Measurements from ENCODE around the gene FES.

- TF ChIP-seq, protein P1, sequence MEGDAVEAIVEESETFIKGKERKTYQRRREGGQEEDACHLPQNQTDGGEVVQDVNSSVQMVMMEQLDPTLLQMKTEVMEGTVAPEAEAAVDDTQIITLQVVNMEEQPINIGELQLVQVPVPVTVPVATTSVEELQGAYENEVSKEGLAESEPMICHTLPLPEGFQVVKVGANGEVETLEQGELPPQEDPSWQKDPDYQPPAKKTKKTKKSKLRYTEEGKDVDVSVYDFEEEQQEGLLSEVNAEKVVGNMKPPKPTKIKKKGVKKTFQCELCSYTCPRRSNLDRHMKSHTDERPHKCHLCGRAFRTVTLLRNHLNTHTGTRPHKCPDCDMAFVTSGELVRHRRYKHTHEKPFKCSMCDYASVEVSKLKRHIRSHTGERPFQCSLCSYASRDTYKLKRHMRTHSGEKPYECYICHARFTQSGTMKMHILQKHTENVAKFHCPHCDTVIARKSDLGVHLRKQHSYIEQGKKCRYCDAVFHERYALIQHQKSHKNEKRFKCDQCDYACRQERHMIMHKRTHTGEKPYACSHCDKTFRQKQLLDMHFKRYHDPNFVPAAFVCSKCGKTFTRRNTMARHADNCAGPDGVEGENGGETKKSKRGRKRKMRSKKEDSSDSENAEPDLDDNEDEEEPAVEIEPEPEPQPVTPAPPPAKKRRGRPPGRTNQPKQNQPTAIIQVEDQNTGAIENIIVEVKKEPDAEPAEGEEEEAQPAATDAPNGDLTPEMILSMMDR (IDR thresholded peaks at IDR 0.05) = no peak
- TF ChIP-seq POLR2A (IDR thresholded peaks at IDR 0.05) = no peak
Observed at GRCh38 chr15:90890839-90891238, 6.5 kb downstream of the FES start.
